ENCODE measurements around the gene HECA.
"Not testable (repeated sequence)": the region's sequence is repeated elsewhere in the genome, so short reads cannot be mapped to it uniquely, and the experiment has no call there.

GRCh38 chr6:139122823-139123222, 12.1 kb upstream of the HECA start:
- TF ChIP-seq CTCF, POLR2A, POLR2AphosphoS5, EP300 (IDR thresholded peaks at IDR 0.05): not testable (repeated sequence)
